HG03378 (cell line): ENCODE results near the gene CAPZA2.
"Not testable (repeated sequence)": the region's sequence is repeated elsewhere in the genome, so short reads cannot be mapped to it uniquely, and the experiment has no call there.

Experiments
- ATAC-seq: cut with Tn5 transposase; IDR thresholded peaks from one replicate; pipeline ENCODE4 v1.9.1; 2021; ENCODE audit warnings: mild to moderate bottlenecking, moderate library complexity; ENCODE audit not compliant: unreplicated experiment

The CAPZA2 gene

GRCh38 chr7:116912269-116912909, 50.0 kb downstream of the CAPZA2 start:
- ATAC-seq = no peak

- no peak for ATAC-seq
These were observed 56.3 kb downstream of the CAPZA2 start for GRCh38 chr7:116918704-116919103.

- no peak for ATAC-seq
These were observed 58.0 kb downstream of the CAPZA2 start for GRCh38 chr7:116920359-116920758.

- ATAC-seq = no peak
These were observed 60.2 kb downstream of the CAPZA2 start for GRCh38 chr7:116922545-116922944.

- no peak for ATAC-seq
These were observed 62.4 kb downstream of the CAPZA2 start for GRCh38 chr7:116924741-116925140.

- no peak for ATAC-seq
These were observed 66.6 kb downstream of the CAPZA2 start for GRCh38 chr7:116929021-116929420.

GRCh38 chr7:116929914-116930913, 67.8 kb downstream of the CAPZA2 start:
- peak; percentile 78 for ATAC-seq

GRCh38 chr7:116932566-116932965, 70.2 kb downstream of the CAPZA2 start:
- no peak for ATAC-seq

GRCh38 chr7:116933465-116933864, 71.1 kb downstream of the CAPZA2 start:
- no peak for ATAC-seq

- ATAC-seq = no peak
These were observed 72.2 kb downstream of the CAPZA2 start for GRCh38 chr7:116934580-116934979.

GRCh38 chr7:116936844-116937243, 74.5 kb downstream of the CAPZA2 start:
- not testable (repeated sequence) for ATAC-seq

GRCh38 chr7:116938678-116939077, 76.3 kb downstream of the CAPZA2 start:
- ATAC-seq = no peak

- no peak for ATAC-seq
These were observed 78.4 kb downstream of the CAPZA2 start for GRCh38 chr7:116940689-116941370.

GRCh38 chr7:116942504-116942903, 80.1 kb downstream of the CAPZA2 start:
- no peak for ATAC-seq

GRCh38 chr7:116948934-116949333, 86.5 kb downstream of the CAPZA2 start:
- no peak for ATAC-seq

- ATAC-seq = no peak
These were observed 87.8 kb downstream of the CAPZA2 start for GRCh38 chr7:116949941-116950801.

GRCh38 chr7:116950889-116951351, 88.5 kb downstream of the CAPZA2 start:
- no peak for ATAC-seq

- no peak for ATAC-seq
These were observed 89.2 kb downstream of the CAPZA2 start for GRCh38 chr7:116951366-116952292.

- no peak for ATAC-seq
These were observed 90.4 kb downstream of the CAPZA2 start for GRCh38 chr7:116952635-116953371.
